ENCODE data around the gene TUBAL3. TPM values are rescaled to one million over a fixed set of nuclear protein-coding genes. Genes with fewer than 3 reads are reported as not detected.
A peak's percentile ranks its signal among the peaks of the same experiment; 100 is the strongest.

TUBAL3 gene
- total and polyA plus RNA-seq, 2 of the 4 experiments (the other 2 are of a cell fraction): not detected

DNA sequence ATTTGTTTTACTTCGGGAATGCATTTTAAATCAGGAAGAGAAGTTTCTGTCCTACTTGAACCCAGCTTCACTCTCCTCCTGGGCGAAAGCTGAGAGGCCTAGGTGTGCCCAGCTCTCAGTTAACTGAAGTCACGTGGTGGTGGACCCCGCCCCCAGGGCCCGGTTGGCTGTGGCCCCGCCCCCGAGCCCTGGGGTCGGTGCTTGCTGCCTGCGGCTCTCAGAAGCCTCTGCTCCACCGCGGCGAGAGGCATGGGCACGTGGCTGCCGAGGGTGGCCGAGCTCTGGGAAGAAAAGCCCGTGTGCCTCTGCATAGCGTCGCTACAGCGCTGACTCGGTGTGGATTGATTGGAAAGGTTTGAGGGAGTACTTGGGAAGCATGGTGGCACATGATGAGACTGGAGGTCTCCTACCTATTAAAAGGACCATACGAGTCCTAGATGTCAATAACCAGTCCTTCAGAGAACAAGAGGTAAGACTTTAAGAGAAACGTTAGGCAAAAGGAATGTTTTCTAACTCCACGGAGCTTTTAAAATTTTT is 41.8 kb upstream of the TUBAL3 start:
- Histone ChIP-seq H2BK15ac (ENCODE audit: low read depth, low read length) (peak overlapping the region; percentile 79; the same call in 1 of the 3 replicates), H4K8ac (ENCODE audit: low read depth in 2 of 2, low read length in 2 of 2) (peak overlapping the region; percentile 14 to 84; a peak in 3 of 4 replicates), H3K4me2 (ENCODE audit: low read depth, low read length) (peak overlapping the region; percentile 99), H4K91ac (ENCODE audit: insufficient read depth, low read depth, low read length) (peak overlapping the region; percentile 40), H2AK5ac (ENCODE audit: low read depth, low read length) (peak overlapping the region; percentile 55), H2BK5ac (ENCODE audit: low read depth, low read length, poor library complexity, severe bottlenecking) (peak overlapping the region; percentile 92), H3K4ac (ENCODE audit: low read depth, low read length) (peak overlapping the region; percentile 69), H3K36me3 (ENCODE audit: control insufficient read depth, insufficient read depth, low read length) (no peaks in the 10 kb centered on the region), H2AFZ (replicated peaks; ENCODE audit: low read length, poor library complexity) (peak overlapping the region; percentile 89), H3K27me3 (ENCODE audit: control insufficient read depth, insufficient read depth, low read length) (no peaks in the 10 kb centered on the region), H3K9me3 (ENCODE audit: control insufficient read depth, insufficient read depth, low read length) (no peaks in the 10 kb centered on the region), H4K5ac (ENCODE audit: low read depth, low read length) (peak overlapping the region; percentile 77), H3K18ac (ENCODE audit: low read depth, low read length) (peak overlapping the region; percentile 87), H3K56ac (ENCODE audit: extremely low read depth, insufficient read depth, low read length) (peak overlapping the region; percentile 69), H2BK120ac (ENCODE audit: low read depth, low read length) (peak overlapping the region; percentile 78), H3K9ac (ENCODE audit: low read depth, low read length) (peak overlapping the region; percentile 88), H3K23ac (ENCODE audit: low read depth, low read length) (peak overlapping the region; percentile 85; the same call in 1 of the 2 replicates), H3K9me1 (ENCODE audit: insufficient read depth, low read length) (no peaks in the 10 kb centered on the region), H3K14ac (replicated peaks; ENCODE audit: low read depth, low read length) (peak overlapping the region; percentile 91), H3K4me3 (ENCODE audit: insufficient read depth, low read depth, low read length) (peak overlapping the region; percentile 64), H4K20me1 (ENCODE audit: insufficient read depth, low read length) (no peaks in the 10 kb centered on the region), H3K27ac (ENCODE audit: insufficient read depth, low read length) (peak overlapping the region; percentile 74), H3K4me1 (ENCODE audit: control insufficient read depth, insufficient read depth, low read length) (peaks cover 5% of the 10 kb centered on the region; the same call in 1 of the 2 replicates), H2AK9ac (replicated peaks; ENCODE audit: low read depth, low read length, poor library complexity) (peak overlapping the region; percentile 92), H2BK20ac (ENCODE audit: low read depth, low read length) (peak overlapping the region; percentile 71), H3K79me1 (ENCODE audit: low read depth in 1 of 2, low read length in 2 of 2) (peaks cover 7 to 38% of the 10 kb centered on the region in 2 experiments)
- dilution Hi-C loops (cut with HindIII; ENCODE audit: low sequenced_read_pairs, unreplicated experiment): no loop called here
- in situ Hi-C loops (cut with MboI; ENCODE audit: low sequenced_read_pairs): no loop called here
- POLR2A ChIA-PET (ENCODE audit: unreplicated experiment): interaction anchor here (0.6 to 1.0 kb wide), 2 partner anchors 21 to 182 kb away, joined by 3 read pairs; no protein-coding TSS in a partner anchor
- no CpG with 5 or more reads among the region's 23 CpGs for WGBS, 2 experiments (ENCODE audit: extremely low coverage in 2 of 2, insufficient read length in 1 of 2)
- CTCF ChIA-PET: interaction anchor here (0.6 to 2.2 kb wide), 5 partner anchors 12 to 1026 kb away, joined by 3 to 20 read pairs (median 4); no protein-coding TSS in a partner anchor
- no TSS peak for BruUV-seq (replicated peaks)
- DNase-seq: peak; percentile 84
- intact Hi-C loops (cut with micrococcal nuclease): loop anchor here (2.0 to 5.0 kb wide), 2 partner anchors 100 to 241 kb away; no protein-coding TSS in a partner anchor
- peak; percentile 91 for ATAC-seq (ENCODE audit: low read depth)
- TF ChIP-seq, protein P1, sequence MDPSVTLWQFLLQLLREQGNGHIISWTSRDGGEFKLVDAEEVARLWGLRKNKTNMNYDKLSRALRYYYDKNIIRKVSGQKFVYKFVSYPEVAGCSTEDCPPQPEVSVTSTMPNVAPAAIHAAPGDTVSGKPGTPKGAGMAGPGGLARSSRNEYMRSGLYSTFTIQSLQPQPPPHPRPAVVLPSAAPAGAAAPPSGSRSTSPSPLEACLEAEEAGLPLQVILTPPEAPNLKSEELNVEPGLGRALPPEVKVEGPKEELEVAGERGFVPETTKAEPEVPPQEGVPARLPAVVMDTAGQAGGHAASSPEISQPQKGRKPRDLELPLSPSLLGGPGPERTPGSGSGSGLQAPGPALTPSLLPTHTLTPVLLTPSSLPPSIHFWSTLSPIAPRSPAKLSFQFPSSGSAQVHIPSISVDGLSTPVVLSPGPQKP (IDR thresholded peaks at IDR 0.05; ENCODE audit: borderline replicate concordance, low read depth, low read length): no peak
- TF ChIP-seq BHLHE40 (IDR thresholded peaks at IDR 0.05; ENCODE audit: low read depth, low read length) (peak; percentile 73), FOS (IDR thresholded peaks at IDR 0.05; ENCODE audit: low read depth, low read length) (no peak), MXI1 (IDR thresholded peaks at IDR 0.05; ENCODE audit: borderline replicate concordance, low read depth, low read length) (peak; percentile 96), MAFK (IDR thresholded peaks at IDR 0.05; ENCODE audit: low read depth, low read length) (no peak), SMC3 (IDR thresholded peaks at IDR 0.05; ENCODE audit: low read depth, low read length) (no peak), MAZ (IDR thresholded peaks at IDR 0.05; ENCODE audit: borderline replicate concordance, low read depth, low read length) (peak; percentile 72; the same call in 1 of the 2 replicates), NFE2L2 (IDR thresholded peaks at IDR 0.05; ENCODE audit: low read depth, low read length) (no peak), CHD1 (IDR thresholded peaks at IDR 0.05; ENCODE audit: low read depth, low read length) (no peak), RCOR1 (IDR thresholded peaks at IDR 0.05; ENCODE audit: insufficient replicate concordance, low read length) (peak; percentile 30), RAD21 (IDR thresholded peaks at IDR 0.05; ENCODE audit: low read length) (peak; percentile 5; the same call in 1 of the 2 replicates), CEBPB (IDR thresholded peaks at IDR 0.05; ENCODE audit: low read depth, low read length) (no peak), POLR2A (IDR thresholded peaks at IDR 0.05; ENCODE audit: low read depth, low read length) (peak; percentile 98)
- TF ChIP-seq, protein P2, sequence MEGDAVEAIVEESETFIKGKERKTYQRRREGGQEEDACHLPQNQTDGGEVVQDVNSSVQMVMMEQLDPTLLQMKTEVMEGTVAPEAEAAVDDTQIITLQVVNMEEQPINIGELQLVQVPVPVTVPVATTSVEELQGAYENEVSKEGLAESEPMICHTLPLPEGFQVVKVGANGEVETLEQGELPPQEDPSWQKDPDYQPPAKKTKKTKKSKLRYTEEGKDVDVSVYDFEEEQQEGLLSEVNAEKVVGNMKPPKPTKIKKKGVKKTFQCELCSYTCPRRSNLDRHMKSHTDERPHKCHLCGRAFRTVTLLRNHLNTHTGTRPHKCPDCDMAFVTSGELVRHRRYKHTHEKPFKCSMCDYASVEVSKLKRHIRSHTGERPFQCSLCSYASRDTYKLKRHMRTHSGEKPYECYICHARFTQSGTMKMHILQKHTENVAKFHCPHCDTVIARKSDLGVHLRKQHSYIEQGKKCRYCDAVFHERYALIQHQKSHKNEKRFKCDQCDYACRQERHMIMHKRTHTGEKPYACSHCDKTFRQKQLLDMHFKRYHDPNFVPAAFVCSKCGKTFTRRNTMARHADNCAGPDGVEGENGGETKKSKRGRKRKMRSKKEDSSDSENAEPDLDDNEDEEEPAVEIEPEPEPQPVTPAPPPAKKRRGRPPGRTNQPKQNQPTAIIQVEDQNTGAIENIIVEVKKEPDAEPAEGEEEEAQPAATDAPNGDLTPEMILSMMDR (conservative IDR thresholded peaks at IDR 0.05; ENCODE audit: low read depth, low read length): no peak
- TF ChIP-seq, protein P3, sequence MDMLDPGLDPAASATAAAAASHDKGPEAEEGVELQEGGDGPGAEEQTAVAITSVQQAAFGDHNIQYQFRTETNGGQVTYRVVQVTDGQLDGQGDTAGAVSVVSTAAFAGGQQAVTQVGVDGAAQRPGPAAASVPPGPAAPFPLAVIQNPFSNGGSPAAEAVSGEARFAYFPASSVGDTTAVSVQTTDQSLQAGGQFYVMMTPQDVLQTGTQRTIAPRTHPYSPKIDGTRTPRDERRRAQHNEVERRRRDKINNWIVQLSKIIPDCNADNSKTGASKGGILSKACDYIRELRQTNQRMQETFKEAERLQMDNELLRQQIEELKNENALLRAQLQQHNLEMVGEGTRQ (IDR thresholded peaks at IDR 0.05; ENCODE audit: low read depth, low read length): peak; percentile 92
